Dendritic cell treated with granulocyte-macrophage colony-stimulating factor and Interleukin-4, amounts not matched to agents 40 ng/mL and 50 ng/mL, for 4 days (primary cell): ENCODE measurements around the gene TLR8.
"Not testable (repeated sequence)": the region's sequence is repeated elsewhere in the genome, so short reads cannot be mapped to it uniquely, and the experiment has no call there.

ENCODE experiments used
- H3K27ac Mint-ChIP-seq: one replicate; pipeline ENCODE4 v1.8.0; 2022; ENCODE audit warnings: mild to moderate bottlenecking, mixed read lengths
- H3K27me3 Mint-ChIP-seq: one replicate; pipeline ENCODE4 v1.8.0; 2022; ENCODE audit warnings: mild to moderate bottlenecking, mixed read lengths
- H3K36me3 Mint-ChIP-seq: one replicate; pipeline ENCODE4 v1.8.0; 2022; ENCODE audit warnings: low read depth, mixed read lengths
- H3K4me1 Mint-ChIP-seq: one replicate; pipeline ENCODE4 v1.8.0; 2022; ENCODE audit warnings: low read depth, mixed read lengths
- H3K4me3 Mint-ChIP-seq: one replicate; pipeline ENCODE4 v1.8.0; 2022; ENCODE audit warnings: mild to moderate bottlenecking, moderate library complexity, mixed read lengths
- H3K9me3 Mint-ChIP-seq: one replicate; pipeline ENCODE4 v1.8.0; 2022; ENCODE audit warnings: mixed read lengths
- intact Hi-C: fragments of 100-400 bp; cut with micrococcal nuclease; formaldehyde crosslinking; loops from one replicate; pipeline ENCODE4 v1.15.0; 2022

TLR8 gene

GRCh38 chrX:12955882-12956703 is 49.7 kb downstream of the TLR8 start:
- Mint-ChIP-seq H3K27ac (peak overlapping the region; percentile 89), H3K36me3 (no peaks in the 10 kb centered on the region), H3K4me3 (peak overlapping the region; percentile 70), H3K4me1 (peaks cover 42% of the 10 kb centered on the region), H3K27me3 (no peaks in the 10 kb centered on the region), H3K9me3 (no peaks in the 10 kb centered on the region)
- intact Hi-C loops: loop anchor here (2.0 kb wide), 1 partner anchor 19 kb away; the partner anchor contains the start of gene TMSB4X

- Mint-ChIP-seq H3K36me3 (no peaks in the 10 kb centered on the region), H3K9me3 (no peaks in the 10 kb centered on the region), H3K4me3 (peak overlapping the region; percentile 70), H3K4me1 (peaks cover 42% of the 10 kb centered on the region), H3K27me3 (no peaks in the 10 kb centered on the region), H3K27ac (peak overlapping the region; percentile 89)
- intact Hi-C loops: loop anchor here (2.0 kb wide), 1 partner anchor 18 kb away; the partner anchor contains the start of gene TMSB4X
Measured at GRCh38 chrX:12956704-12957534, 50.5 kb downstream of the TLR8 start.

- intact Hi-C loops: no loop called here
- Mint-ChIP-seq H3K4me1 (peaks cover 50% of the 10 kb centered on the region), H3K36me3 (no peaks in the 10 kb centered on the region), H3K27ac (peak overlapping the region; percentile 89), H3K9me3 (no peaks in the 10 kb centered on the region), H3K27me3 (no peaks in the 10 kb centered on the region), H3K4me3 (no peak overlapping the region)
Measured at GRCh38 chrX:12958059-12958458, 51.6 kb downstream of the TLR8 start.

- peaks cover 50% of the 10 kb centered on the region for H3K4me1 Mint-ChIP-seq
- no peaks in the 10 kb centered on the region for H3K36me3 Mint-ChIP-seq
- intact Hi-C loops: no loop called here
- H3K27ac Mint-ChIP-seq: no peak overlapping the region
- no peaks in the 10 kb centered on the region for H3K9me3 Mint-ChIP-seq
- H3K27me3 Mint-ChIP-seq: no peaks in the 10 kb centered on the region
- H3K4me3 Mint-ChIP-seq: no peak overlapping the region
Measured at GRCh38 chrX:12958461-12958860, 52.0 kb downstream of the TLR8 start.

DNA sequence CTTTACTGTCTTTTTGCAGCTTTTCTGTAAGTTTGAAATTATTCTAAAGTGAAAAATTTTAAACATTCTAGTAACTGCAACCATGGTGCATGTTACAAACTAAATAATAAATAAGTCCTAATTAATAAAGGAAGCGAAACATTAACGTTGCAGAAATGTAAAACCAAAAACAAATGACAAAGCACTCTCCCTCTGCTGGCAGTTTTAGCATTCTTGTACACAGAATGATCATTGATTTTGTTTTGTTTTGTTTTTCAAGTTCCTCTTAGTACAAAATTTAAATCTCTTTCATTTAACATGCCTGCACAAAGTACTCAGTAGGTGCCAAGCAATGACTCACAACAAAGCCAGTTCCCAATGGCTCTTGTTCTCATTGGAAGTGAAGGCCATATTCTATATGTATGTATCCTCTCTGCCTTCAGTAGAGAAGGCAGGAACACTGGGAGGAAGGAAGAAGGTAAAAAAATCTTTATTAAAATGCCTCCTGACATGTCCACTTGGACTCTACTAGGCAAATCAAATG is 54.8 kb downstream of the TLR8 start:
- Mint-ChIP-seq H3K36me3 (no peaks in the 10 kb centered on the region), H3K27ac (peak overlapping the region; percentile 89), H3K4me3 (peak overlapping the region; percentile 50), H3K4me1 (peaks cover 34% of the 10 kb centered on the region), H3K27me3 (no peaks in the 10 kb centered on the region), H3K9me3 (no peaks in the 10 kb centered on the region)
- intact Hi-C loops: no loop called here

DNA sequence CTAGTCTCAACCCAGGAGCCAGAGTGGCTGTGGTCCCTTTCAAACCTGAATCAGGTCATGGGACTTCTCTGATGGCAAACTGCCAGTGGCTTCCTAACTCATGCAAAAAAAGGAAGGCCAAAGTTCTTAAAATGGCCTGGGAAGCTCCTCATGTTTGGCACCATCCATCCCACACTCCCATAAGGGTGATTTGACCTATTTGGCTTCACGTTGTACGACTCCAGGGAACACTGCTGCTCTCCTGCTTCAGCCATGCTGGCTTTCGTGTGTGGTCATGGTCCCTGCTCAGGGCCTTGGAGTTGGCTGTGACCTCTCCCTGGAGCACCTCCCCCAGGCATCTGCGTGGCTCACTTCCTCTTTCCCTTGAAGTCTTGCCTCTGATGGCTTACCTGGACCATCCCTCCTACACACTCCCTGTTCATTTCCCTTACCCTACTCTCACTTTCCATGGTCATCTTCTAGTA is 55.7 kb downstream of the TLR8 start:
- Mint-ChIP-seq H3K9me3 (no peaks in the 10 kb centered on the region), H3K4me1 (peaks cover 34% of the 10 kb centered on the region), H3K27me3 (no peaks in the 10 kb centered on the region), H3K4me3 (peak overlapping the region; percentile 50), H3K27ac (peak overlapping the region; percentile 89), H3K36me3 (no peaks in the 10 kb centered on the region)
- intact Hi-C loops: no loop called here

- H3K9me3 Mint-ChIP-seq, H3K27ac Mint-ChIP-seq, H3K27me3 Mint-ChIP-seq, H3K36me3 Mint-ChIP-seq, H3K4me3 Mint-ChIP-seq, intact Hi-C loops: not testable (repeated sequence)
- H3K4me1 Mint-ChIP-seq: peaks cover 35% of the 10 kb centered on the region
Measured at GRCh38 chrX:12963210-12963850, 56.9 kb downstream of the TLR8 start.

- no peak overlapping the region for H3K27ac Mint-ChIP-seq
- no peaks in the 10 kb centered on the region for H3K27me3 Mint-ChIP-seq
- intact Hi-C loops: no loop called here
- H3K36me3 Mint-ChIP-seq: no peaks in the 10 kb centered on the region
- no peaks in the 10 kb centered on the region for H3K9me3 Mint-ChIP-seq
- no peak overlapping the region for H3K4me3 Mint-ChIP-seq
- H3K4me1 Mint-ChIP-seq: peaks cover 40% of the 10 kb centered on the region
Measured at GRCh38 chrX:12965131-12965940, 58.9 kb downstream of the TLR8 start.

DNA sequence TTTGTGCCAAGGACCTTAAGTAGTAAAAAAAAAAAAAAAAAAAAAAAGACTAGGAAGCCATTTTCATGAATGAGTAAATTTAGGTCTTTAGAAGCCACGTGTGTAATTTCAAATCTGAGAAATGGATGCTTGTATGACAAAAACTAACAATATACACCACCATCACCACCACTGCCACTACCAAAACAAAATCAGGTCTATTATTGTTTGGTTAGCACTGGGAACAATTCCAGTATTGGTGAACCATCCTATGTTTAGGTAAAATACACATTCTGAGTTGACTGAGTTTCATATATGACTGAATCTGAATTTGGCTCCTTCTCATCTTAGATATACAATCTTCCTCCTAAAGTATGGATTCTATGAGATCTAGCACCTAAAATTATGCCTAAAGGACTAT is 59.7 kb downstream of the TLR8 start:
- Mint-ChIP-seq H3K4me1 (peaks cover 43% of the 10 kb centered on the region), H3K4me3 (no peak overlapping the region), H3K36me3 (no peaks in the 10 kb centered on the region), H3K27me3 (no peaks in the 10 kb centered on the region), H3K27ac (no peak overlapping the region), H3K9me3 (no peaks in the 10 kb centered on the region)
- intact Hi-C loops: no loop called here

DNA sequence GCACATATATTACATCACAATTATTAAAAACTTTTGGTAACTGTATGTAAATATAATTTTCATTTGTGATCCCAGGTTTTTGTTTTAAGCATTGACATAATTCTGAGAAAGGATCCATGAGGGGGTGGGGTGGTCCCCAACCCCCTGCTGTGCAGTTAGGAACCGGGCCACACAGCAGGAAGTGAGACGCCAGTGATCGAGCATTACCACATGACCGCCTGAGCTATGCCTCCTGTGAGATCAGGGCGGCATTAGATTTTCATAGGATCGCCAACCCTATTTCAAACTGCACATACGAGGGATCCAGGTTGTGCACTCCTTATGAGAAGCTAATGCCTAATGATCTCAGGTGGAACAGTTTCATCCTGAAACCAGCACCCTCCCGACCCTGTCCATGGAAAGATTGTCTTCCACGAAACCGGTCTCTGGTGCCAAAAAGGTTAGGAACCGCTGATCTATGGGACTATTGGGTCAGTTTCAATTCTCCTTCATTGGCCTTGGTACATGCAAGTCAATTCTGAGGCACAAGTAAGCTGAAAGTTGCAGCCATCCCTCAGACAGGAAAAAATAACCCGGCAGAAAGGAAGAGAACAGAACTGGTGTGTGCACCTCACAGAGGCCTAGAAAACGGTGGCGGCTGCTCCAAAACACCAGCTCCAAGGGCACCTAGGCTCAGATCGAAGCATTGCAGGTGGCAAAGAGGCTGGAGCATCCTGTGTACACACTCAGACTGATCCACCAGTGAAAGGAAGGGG is 61.5 kb downstream of the TLR8 start:
- Mint-ChIP-seq H3K4me1 (peaks cover 43% of the 10 kb centered on the region), H3K27me3 (no peaks in the 10 kb centered on the region)

GRCh38 chrX:12970691-12971202 is 64.3 kb downstream of the TLR8 start:
- Mint-ChIP-seq H3K27me3 (no peaks in the 10 kb centered on the region), H3K36me3 (peaks cover 13% of the 10 kb centered on the region), H3K4me3 (peak overlapping the region; percentile 63), H3K4me1 (peaks cover 53% of the 10 kb centered on the region), H3K27ac (peak overlapping the region; percentile 94), H3K9me3 (no peaks in the 10 kb centered on the region)
- intact Hi-C loops: no loop called here

More for the DNA sequence above, 61.5 kb downstream of the TLR8 start:
- Mint-ChIP-seq H3K27ac (peak overlapping the region; percentile 87), H3K4me3 (peak overlapping the region; percentile 42), H3K9me3 (no peaks in the 10 kb centered on the region), H3K36me3 (no peaks in the 10 kb centered on the region)
- intact Hi-C loops: no loop called here

DNA sequence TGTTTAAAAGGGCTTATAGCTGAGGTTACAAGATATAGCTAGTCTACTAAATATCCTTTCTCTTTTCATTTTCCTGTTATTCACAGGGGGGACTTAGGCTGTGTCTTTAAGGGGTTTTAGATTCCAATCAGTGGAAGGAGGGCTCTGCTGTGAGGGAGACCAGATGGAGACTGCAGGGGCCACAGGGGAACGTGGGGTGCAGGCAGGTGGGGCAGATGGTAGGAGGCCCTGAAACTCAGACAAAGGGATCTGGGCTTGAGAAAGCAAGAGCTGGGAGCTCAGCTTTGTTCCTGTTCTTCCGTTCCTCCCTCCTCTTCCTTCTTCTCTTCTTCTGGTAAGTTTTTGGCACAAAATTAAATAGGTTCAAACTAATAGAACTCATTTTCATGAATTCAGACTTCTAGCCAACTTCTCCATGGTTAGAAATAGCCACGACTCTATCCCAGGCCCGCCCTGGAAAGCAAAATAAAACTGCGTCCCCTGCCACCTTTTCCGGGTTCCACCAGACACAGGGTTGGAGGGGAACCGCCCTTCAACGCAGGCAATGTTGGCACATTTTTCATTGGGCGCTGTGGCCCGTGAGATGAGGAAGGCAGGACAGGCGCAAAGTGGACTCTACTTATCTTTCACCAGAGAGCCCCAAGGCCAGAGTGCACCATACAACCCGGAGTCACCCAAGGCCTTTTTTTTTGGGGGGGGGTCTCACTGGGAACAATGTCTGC is 65.0 kb downstream of the TLR8 start:
- H3K4me1 Mint-ChIP-seq: peaks cover 53% of the 10 kb centered on the region

More for the DNA sequence above, 65.0 kb downstream of the TLR8 start:
- no peaks in the 10 kb centered on the region for H3K9me3 Mint-ChIP-seq
- peak overlapping the region; percentile 94 for H3K27ac Mint-ChIP-seq
- no peaks in the 10 kb centered on the region for H3K27me3 Mint-ChIP-seq
- intact Hi-C loops: no loop called here
- peaks cover 19% of the 10 kb centered on the region for H3K36me3 Mint-ChIP-seq
- H3K4me3 Mint-ChIP-seq: peak overlapping the region; percentile 63
